Epithelial cell of esophagus (primary cell): ENCODE measurements around the gene FBLN2.

Source experiments
- DNase-seq: peaks from one replicate; pipeline ENCODE4 v3.0.0; 2010; ENCODE audit warnings: low read depth
- H3K4me3 ChIP-seq: 2 replicates; pipeline ENCODE4 v1.5.1; 2011; ENCODE audit warnings: mild to moderate bottlenecking, low read length, control low read depth
- TF ChIP-seq, protein P1 (sequence below): IDR thresholded peaks from 2 replicates; pipeline ENCODE4 v1.5.1; 2011; ENCODE audit warnings: low read depth, mild to moderate bottlenecking, low read length, control low read depth, inconsistent platforms; ENCODE audit not compliant: insufficient read depth; ENCODE audit errors: missing control alignments

The FBLN2 gene

DNA sequence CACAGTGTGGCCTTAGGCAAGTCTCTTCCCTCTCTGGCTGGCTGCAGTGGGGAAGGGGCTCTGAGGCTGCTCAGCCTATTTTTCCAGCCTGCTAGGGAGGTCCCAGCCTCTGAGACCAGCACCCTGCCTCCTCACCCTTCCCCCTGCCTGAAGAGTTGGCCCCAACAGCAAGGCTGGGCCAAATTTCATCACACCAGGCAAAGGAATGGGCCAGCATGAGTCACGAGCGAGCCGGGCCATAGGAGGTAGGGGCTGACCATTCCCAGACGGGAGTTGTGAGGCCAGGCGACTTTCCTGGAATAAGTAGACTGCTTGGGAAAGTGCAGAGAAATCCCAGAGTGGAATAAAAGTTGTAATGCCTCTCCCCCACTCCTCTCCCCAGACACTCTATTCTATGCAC is 5.7 kb upstream of the FBLN2 start:
- no peak overlapping the region for H3K4me3 ChIP-seq
- peak; percentile 74 for DNase-seq
- TF ChIP-seq, protein P1, sequence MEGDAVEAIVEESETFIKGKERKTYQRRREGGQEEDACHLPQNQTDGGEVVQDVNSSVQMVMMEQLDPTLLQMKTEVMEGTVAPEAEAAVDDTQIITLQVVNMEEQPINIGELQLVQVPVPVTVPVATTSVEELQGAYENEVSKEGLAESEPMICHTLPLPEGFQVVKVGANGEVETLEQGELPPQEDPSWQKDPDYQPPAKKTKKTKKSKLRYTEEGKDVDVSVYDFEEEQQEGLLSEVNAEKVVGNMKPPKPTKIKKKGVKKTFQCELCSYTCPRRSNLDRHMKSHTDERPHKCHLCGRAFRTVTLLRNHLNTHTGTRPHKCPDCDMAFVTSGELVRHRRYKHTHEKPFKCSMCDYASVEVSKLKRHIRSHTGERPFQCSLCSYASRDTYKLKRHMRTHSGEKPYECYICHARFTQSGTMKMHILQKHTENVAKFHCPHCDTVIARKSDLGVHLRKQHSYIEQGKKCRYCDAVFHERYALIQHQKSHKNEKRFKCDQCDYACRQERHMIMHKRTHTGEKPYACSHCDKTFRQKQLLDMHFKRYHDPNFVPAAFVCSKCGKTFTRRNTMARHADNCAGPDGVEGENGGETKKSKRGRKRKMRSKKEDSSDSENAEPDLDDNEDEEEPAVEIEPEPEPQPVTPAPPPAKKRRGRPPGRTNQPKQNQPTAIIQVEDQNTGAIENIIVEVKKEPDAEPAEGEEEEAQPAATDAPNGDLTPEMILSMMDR: no peak

DNA sequence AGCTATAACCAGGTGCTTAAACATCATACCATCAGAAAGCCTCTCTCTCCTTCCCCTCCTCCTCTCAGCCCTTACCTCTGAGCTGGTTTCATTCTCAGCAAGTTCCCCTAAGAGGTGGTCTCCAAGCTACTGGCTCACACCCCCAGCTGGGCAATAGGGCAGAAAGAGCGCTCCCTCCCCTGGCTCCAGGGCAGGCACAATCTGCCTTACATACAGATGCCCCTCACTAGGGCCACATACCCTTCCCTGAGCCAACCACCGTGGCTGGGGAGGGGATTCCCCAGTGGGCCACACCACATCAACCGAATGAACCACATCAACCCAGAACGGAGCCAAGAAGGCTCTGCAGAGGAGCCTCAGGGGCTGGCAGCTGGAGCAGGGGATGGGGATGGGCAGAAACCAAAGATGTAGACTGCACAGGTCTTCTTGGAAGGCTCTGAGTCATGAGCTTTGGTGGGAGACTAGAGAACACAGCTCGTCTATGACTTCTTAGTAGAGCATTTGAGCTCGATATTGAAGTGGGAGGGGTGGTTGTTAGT is 4.6 kb upstream of the FBLN2 start:
- peak; percentile 76 for DNase-seq
- H3K4me3 ChIP-seq: no peak overlapping the region
- TF ChIP-seq, protein P1: no peak

DNA sequence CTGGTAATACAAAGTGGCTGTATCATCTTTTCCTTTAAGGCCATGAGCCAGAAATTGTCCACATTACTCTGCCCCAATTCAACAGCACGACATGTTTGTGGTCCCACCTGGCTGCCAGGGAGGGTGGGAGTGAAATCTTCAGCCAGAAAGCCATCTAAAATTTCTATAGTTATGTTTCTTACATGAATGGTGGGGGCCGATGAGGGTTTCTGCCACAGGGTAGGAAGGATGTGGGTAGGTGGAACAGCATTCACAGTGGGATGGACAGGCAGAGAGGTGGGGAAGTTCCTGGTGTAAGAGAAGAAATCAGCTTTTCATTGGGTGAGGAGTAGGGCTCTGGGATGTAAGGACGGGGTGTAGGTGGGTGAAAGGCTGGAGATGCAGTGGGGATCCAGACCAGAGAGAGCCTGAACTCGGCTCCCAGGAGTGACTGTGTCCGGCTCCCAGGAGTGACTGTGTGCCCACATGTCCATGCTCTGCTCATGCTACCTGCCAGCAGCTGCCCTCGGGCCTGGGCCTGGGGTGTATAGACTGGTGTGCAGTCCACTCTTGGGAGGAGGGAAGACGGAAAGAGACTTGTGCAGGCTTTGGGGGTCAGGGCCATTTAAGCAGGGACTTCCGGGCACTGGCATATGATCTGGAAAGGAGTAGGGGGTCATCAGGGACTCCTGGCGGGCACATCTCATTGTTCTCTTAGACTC is 3.8 kb upstream of the FBLN2 start:
- TF ChIP-seq, protein P1: no peak
- DNase-seq: no peak
- no peak overlapping the region for H3K4me3 ChIP-seq

DNA sequence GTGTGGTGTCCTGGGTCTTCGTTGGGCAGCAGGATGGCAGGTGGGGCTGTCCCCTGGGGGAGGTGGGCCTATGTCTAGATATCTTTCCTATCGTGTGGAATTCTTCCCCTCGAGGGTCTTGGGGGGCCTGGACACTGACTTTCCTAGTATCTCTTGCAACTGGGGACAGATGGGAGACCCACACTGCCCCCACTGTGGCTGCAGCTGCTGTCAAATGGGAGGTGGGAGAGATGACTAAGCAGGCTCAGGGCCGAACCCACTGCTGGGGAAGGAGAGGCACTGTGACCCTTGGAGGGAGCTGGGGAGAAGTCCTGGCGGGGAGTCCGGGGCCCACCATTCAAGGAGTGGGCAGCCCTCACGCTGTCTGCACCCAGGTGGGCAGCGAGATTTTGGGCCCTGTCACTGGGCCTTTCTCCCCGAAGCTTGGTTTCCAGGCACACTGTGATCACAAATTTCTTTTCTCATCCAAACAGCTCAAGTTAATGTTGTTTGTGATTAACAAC is 2.9 kb upstream of the FBLN2 start:
- no peak for DNase-seq
- TF ChIP-seq, protein P1: no peak
- H3K4me3 ChIP-seq: no peak overlapping the region

DNA sequence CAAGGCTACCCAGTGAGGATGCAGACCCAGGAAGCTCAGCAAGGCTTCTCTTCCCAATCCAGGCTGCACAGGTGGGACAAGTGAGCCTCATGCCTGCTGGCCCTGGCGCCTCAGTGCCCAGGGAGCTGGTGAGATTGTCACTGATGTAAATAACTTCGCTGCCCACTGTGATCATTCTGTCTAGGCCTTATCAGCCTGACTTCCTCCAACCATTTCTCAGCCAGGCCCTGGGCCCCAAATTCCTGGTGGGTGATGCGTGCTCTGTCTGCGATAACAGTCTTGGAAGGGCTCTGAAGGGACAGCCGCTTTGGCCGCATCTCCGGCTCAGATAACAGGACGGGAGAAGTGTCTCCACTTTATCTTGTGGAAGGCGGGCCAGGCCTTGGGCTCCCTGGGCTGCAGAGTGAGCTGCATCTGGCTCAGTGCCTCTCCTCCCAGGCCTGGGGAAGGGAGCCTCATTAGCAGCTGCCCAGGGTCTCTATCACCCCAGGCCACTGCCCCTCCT is 2.2 kb upstream of the FBLN2 start:
- TF ChIP-seq, protein P1: no peak
- H3K4me3 ChIP-seq: no peak overlapping the region
- no peak for DNase-seq

DNA sequence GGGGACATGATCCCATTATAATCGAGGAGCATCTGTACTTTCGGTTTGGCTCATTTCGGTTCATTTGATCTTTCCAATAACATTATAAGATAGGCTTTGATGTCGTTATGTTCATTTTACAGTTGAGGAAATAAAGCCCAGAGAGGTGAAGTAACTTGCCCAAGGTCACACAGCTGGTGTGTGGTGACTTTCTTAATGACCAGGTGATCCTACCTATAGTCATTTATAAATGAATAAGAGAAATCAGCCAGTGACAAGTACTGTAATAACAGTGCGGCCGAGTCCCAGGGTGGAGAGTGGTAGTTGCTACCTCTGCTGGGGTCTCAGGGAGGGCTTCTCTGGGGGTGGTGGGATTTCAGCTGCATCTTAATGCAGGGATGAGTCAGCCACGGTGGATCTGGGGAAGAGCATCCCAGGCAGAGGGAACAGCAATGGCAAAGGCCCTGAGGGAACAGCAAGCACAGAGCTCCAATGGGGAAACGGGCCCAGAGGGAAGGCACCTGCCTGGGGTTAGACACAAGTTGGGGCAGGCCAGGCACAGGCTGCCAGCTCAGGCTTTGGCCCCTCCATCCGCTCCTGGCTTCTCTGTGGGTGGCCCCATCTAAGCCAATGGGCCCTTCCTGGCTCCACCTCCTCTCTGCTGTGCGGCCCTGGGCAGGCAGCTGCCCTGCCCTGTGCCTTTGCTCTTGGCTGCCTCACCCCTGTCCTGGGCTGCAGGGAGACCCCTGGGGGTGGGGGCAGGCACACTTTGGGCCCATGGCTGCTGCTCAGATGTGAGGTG is 1.1 kb upstream of the FBLN2 start:
- TF ChIP-seq, protein P1: no peak
- no peak overlapping the region for H3K4me3 ChIP-seq
- DNase-seq: peak; percentile 85
